ENCODE measurements around the gene GPR146. TPM values are rescaled to one million over a fixed set of nuclear protein-coding genes. Genes with fewer than 3 reads are reported as not detected.

GPR146 gene
- total and polyA plus RNA-seq, 2 of the 8 experiments (the other 6 are each of a cell fraction or from before 2014, with no cell fraction given), result 1.8 to 2.7 TPM

- Histone ChIP-seq H3K9me3 (ENCODE audit: insufficient read depth in 2 of 2, low read depth in 1 of 2, low read length in 1 of 2) (peaks cover 6 to 7% of the 10 kb centered on the region in 2 experiments; a peak in 3 of 4 replicates), H4K91ac (replicated peaks; ENCODE audit: insufficient read length, low read length) (peak overlapping the region; percentile 95), H3K9ac (replicated peaks in 1 of 4; ENCODE audit: extremely low read depth in 1 of 4, low read depth in 3 of 4, low read length in 3 of 4) (no peak overlapping the region), H3K23me2 (ENCODE audit: low read depth, low read length) (peaks cover 5% of the 10 kb centered on the region; the same call in 1 of the 2 replicates), H3K18ac (ENCODE audit: extremely low read depth, low read length) (peak overlapping the region; percentile 3; the same call in 1 of the 2 replicates), H2BK12ac (ENCODE audit: low read depth, low read length) (peak overlapping the region; percentile 96; the same call in 1 of the 2 replicates), H2BK15ac (ENCODE audit: low read length) (peak overlapping the region; percentile 66), H3K4me3 (ENCODE audit: extremely low read depth in 1 of 4, insufficient read depth in 2 of 4, low read depth in 3 of 4, low read length in 4 of 4) (no peak overlapping the region), H4K8ac (ENCODE audit: extremely low read depth, insufficient read depth, low read length) (no peak overlapping the region), H3K79me2 (ENCODE audit: control insufficient read depth in 1 of 2, insufficient read depth in 2 of 2, low read length in 2 of 2) (peaks cover 0 to 2% of the 10 kb centered on the region in 2 experiments; a peak in 1 of 4 replicates), H3K79me1 (ENCODE audit: low read depth, low read length) (peaks cover 6% of the 10 kb centered on the region), H4K20me1 (replicated peaks in 1 of 2; ENCODE audit: control insufficient read depth in 1 of 2, insufficient read depth in 2 of 2, low read length in 2 of 2) (peaks cover 0 to 6% of the 10 kb centered on the region in 2 experiments), H3K4me2 (ENCODE audit: insufficient read depth in 1 of 2, low read depth in 2 of 2, low read length in 2 of 2) (no peak overlapping the region), H2BK5ac (ENCODE audit: low read depth, low read length) (peak overlapping the region; percentile 94), H3K4ac (replicated peaks; ENCODE audit: insufficient read length, low read depth, low read length) (peak overlapping the region; percentile 99), H3K14ac (ENCODE audit: insufficient read length) (peak overlapping the region; percentile 84), H3K27me3 (replicated peaks in 1 of 4; ENCODE audit: control insufficient read depth in 3 of 4, extremely low read depth in 1 of 4, insufficient read depth in 3 of 4, low read length in 3 of 4) (no peaks in the 10 kb centered on the region), H2AK5ac (ENCODE audit: low read depth, low read length) (peak overlapping the region; percentile 69), H3K27ac (ENCODE audit: low read depth, low read length) (no peak overlapping the region), H3K23ac (ENCODE audit: insufficient read length) (peak overlapping the region; percentile 17), H2AFZ (ENCODE audit: low read length) (no peak overlapping the region), H4K5ac (ENCODE audit: insufficient read length, low read depth, low read length) (no peak overlapping the region), H3K36me3 (ENCODE audit: control insufficient read depth in 2 of 4, insufficient read depth in 4 of 4, low read length in 3 of 4) (no peaks in the 10 kb centered on the region), H2BK120ac (replicated peaks; ENCODE audit: low read depth, low read length) (peak overlapping the region; percentile 43), H3K56ac (replicated peaks; ENCODE audit: insufficient read length, low read depth, low read length) (no peak overlapping the region), H3K4me1 (replicated peaks in 1 of 4; ENCODE audit: control insufficient read depth in 3 of 4, insufficient read depth in 4 of 4, low read length in 3 of 4) (peaks cover 0 to 3% (median 1%) of the 10 kb centered on the region in 4 experiments; a peak in 3 of 7 replicates), H2BK20ac (ENCODE audit: low read length) (peak overlapping the region; percentile 61; the same call in 1 of the 2 replicates)
- no peak for TF ChIP-seq ATF2 (IDR thresholded peaks at IDR 0.05; ENCODE audit: low read length)
- no peak for TF ChIP-seq USF2 (IDR thresholded peaks at IDR 0.05; ENCODE audit: low read length)
- 0 out of 2 replicates have a peak, but pooled peaks have one; percentile 3 for TF ChIP-seq JUN (IDR thresholded peaks at IDR 0.05; ENCODE audit: low read depth, low read length)
- WGBS, 2 experiments (ENCODE audit: extremely low coverage in 1 of 2, insufficient coverage in 1 of 2, insufficient read length in 1 of 2, insufficient replicate concordance in 2 of 2, low coverage in 1 of 2, low lambda C conversion rate in 2 of 2, missing lambda C conversion rate in 1 of 2), result 92% methylated on average over 39 of the region's 42 CpGs; no CpG with 5 or more reads in 1 of the 2 experiments
- FAIRE-seq, result no peak
- ChIA-PET POLR2A (ENCODE audit: partially characterized antibody) (no interaction called here), CTCF (ENCODE audit: partially characterized antibody) (no interaction called here)
- no peak for DNase-seq (ENCODE audit: low read depth in 1 of 2, low spot score in 2 of 2)
Measured at GRCh38 chr7:1070544-1071011, 26.2 kb downstream of the GPR146 start.

Measured in H1 (cell line).